Colonic mucosa (tissue), 4 donors: Measurements from ENCODE around the gene ADGRL3. TPM values are rescaled to one million over a fixed set of nuclear protein-coding genes. Genes with fewer than 3 reads are reported as not detected.
"Not testable (repeated sequence)": the region's sequence is repeated elsewhere in the genome, so short reads cannot be mapped to it uniquely, and the experiment has no call there.

ENCODE experiments used
- DNase-seq: peaks from one replicate; pipeline ENCODE4 v3.0.0-alpha.2; 2020
- H3K27ac ChIP-seq: fragments of 200-600 bp; one replicate; pipeline ENCODE4 v1.8.0; 2021
- H3K27me3 ChIP-seq: fragments of 200-600 bp; one replicate; pipeline ENCODE4 v1.8.0; 2021
- H3K36me3 ChIP-seq: fragments of 200-600 bp; one replicate; pipeline ENCODE4 v1.8.0; 2021
- H3K4me1 ChIP-seq: fragments of 200-600 bp; one replicate; pipeline ENCODE4 v1.8.0; 2021; ENCODE audit warnings: mild to moderate bottlenecking
- H3K4me3 ChIP-seq: fragments of 200-600 bp; one replicate; pipeline ENCODE4 v1.8.0; 2021
- H3K9ac ChIP-seq, 2 donors: one replicate each; pipeline ENCODE4 v1.7.0; 2013; ENCODE audit warnings: control low read depth in 2 of 2, low read depth in 2 of 2, low read length in 2 of 2
- H3K9me3 ChIP-seq: fragments of 200-600 bp; one replicate; pipeline ENCODE4 v1.8.0; 2021
- intact Hi-C: fragments of 100-400 bp; cut with DNase I; formaldehyde crosslinking; loops from one replicate; pipeline ENCODE4 v1.14.1; 2022
- total RNA-seq, 2 donors: library from RNA; stranded (reverse); fragmentation: NEBNext Ultra II Directional in 1 of 2; extraction: Animal tissue kit (Norgen Biotek cat#: 25700) in 1 of 2; gene quantifications; one replicate each; pipeline ENCODE4 v1.2.1, GENCODE V29; 2021
- TF ChIP-seq, protein P1 (sequence below): fragments of 200-600 bp; IDR thresholded peaks from one replicate; pipeline ENCODE4 v1.8.0; 2022; ENCODE audit warnings: antibody characterized with exemption, mild to moderate bottlenecking
- donor health status: healthy.
- donor health status: DM: no; HTN: no; CAD: no.
- donor health status: DM: no; HTN: no; CAD: no.

The ADGRL3 gene
- total RNA-seq, 2 donors from 2014 or later, result 4.1 to 4.4 TPM

DNA sequence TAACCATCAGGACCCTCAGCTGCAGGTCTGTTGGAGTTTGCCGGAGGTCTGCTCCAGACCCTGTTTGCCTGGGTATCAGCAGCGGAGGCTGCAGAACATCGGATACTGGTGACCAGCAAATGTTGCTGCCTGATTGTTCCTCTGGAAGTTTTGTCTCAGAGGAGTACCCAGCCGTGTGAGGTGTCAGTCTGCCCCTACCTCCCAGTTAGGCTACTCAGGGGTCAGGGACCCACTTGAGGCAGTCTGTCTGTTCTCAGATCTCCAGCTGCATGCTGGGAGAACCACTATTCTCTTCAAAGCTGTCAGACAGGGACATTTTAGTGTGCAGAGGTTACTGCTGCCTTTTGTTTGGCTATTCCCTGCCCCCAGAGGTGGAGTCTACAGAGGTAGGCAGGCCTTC lies 559.8 kb downstream of the ADGRL3 start:
- H3K27ac ChIP-seq, H3K36me3 ChIP-seq, intact Hi-C loops, H3K9ac ChIP-seq, H3K9me3 ChIP-seq, H3K4me1 ChIP-seq, H3K4me3 ChIP-seq, DNase-seq, H3K27me3 ChIP-seq: not testable (repeated sequence)

DNA sequence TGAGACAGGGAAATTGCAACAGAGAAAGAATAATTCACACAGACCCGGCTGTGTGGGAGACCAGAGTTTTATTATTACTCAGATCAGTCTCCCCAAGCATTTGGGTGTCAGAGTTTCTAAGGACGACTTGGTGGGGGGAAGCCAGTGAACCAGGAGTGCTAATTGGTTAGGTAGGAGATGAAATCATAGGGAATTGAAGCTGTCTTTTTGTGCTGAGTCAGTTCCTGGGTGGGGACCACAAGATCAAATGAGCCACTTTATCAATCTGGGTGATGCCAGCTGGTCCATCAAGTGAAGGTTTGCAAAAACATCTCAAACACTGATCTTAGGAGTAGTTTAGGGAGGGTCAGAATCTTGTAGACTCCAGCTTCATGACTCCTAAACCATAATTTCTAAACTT lies 560.7 kb downstream of the ADGRL3 start:
- intact Hi-C loops, result no loop called here
- H3K9ac ChIP-seq, result no peak overlapping the region
- DNase-seq, result no peak
- TF ChIP-seq, protein P1, sequence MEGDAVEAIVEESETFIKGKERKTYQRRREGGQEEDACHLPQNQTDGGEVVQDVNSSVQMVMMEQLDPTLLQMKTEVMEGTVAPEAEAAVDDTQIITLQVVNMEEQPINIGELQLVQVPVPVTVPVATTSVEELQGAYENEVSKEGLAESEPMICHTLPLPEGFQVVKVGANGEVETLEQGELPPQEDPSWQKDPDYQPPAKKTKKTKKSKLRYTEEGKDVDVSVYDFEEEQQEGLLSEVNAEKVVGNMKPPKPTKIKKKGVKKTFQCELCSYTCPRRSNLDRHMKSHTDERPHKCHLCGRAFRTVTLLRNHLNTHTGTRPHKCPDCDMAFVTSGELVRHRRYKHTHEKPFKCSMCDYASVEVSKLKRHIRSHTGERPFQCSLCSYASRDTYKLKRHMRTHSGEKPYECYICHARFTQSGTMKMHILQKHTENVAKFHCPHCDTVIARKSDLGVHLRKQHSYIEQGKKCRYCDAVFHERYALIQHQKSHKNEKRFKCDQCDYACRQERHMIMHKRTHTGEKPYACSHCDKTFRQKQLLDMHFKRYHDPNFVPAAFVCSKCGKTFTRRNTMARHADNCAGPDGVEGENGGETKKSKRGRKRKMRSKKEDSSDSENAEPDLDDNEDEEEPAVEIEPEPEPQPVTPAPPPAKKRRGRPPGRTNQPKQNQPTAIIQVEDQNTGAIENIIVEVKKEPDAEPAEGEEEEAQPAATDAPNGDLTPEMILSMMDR, result no peak
- no peaks in the 10 kb centered on the region for H3K36me3 ChIP-seq
- no peaks in the 10 kb centered on the region for H3K27me3 ChIP-seq
- H3K4me1 ChIP-seq, result no peaks in the 10 kb centered on the region
- no peak overlapping the region for H3K27ac ChIP-seq
- no peak overlapping the region for H3K4me3 ChIP-seq
- H3K9me3 ChIP-seq, result no peaks in the 10 kb centered on the region

DNA sequence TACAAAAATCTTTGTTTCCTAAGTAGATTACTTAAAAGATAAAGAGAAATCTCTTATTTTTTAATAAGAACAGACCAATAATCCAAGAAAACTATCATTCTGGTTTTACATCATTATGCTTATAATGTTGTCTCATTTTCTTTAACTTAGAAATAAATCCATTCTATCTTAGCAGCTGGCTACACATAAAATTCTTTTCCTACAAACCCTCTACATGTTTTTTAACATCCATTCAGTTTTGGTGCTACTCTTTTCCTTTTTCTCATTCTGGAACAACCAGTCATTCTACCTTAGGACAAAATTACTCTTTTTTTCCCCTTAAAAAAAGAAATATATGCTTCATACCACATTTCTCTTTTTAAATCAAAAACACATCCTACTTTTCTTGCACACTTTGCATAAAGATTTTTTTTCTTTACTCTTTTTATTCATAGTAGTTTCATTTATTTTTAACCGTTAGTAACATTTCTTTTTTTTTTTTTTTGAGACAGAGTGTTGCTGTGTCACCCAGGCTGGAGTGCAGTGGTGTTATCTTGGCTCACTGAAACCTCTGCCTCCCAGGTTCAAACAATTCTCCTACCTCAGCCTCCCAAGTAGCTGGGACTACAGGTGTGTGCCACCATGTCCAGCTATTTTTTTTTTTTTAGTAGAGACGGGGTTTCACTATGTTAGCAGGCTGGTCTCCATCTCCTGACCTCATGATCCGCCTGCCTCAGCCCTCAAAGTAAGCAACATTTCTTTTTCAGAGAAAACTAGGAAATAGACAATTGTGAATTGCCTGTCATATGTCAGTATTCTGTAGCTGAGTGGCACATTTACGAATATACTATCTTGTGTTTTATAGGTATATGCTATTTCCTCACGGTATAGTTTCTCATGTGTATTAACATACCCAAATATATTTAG lies 562.8 kb downstream of the ADGRL3 start:
- Histone ChIP-seq H3K9ac (no peak overlapping the region), H3K4me3 (no peak overlapping the region), H3K4me1 (no peaks in the 10 kb centered on the region), H3K36me3 (no peaks in the 10 kb centered on the region), H3K9me3 (no peaks in the 10 kb centered on the region), H3K27ac (no peak overlapping the region), H3K27me3 (no peaks in the 10 kb centered on the region)
- intact Hi-C loops, result no loop called here
- TF ChIP-seq, protein P1, result no peak
- no peak for DNase-seq

DNA sequence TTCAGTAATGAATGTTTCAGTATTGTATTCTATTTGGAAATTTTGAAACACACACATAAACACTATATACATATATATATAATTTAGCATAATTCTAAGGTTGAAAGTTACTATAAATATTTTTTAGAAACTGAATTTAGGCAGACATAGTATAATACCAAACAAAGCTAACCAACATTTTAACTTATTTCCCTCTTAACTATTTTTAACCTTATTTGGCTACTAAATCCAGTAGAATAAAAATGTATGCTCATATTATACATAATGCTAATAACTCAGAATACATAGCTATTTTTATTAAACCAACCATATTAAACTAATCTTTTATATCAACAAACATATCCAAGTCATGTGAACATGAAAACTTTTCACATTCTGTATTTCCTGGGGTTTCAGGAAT lies 563.6 kb downstream of the ADGRL3 start:
- no peak for DNase-seq
- Histone ChIP-seq H3K27me3 (no peaks in the 10 kb centered on the region), H3K36me3 (no peaks in the 10 kb centered on the region), H3K9me3 (no peaks in the 10 kb centered on the region), H3K27ac (no peak overlapping the region), H3K9ac (no peak overlapping the region), H3K4me3 (no peak overlapping the region), H3K4me1 (no peaks in the 10 kb centered on the region)
- TF ChIP-seq, protein P1, result no peak
- intact Hi-C loops, result no loop called here

DNA sequence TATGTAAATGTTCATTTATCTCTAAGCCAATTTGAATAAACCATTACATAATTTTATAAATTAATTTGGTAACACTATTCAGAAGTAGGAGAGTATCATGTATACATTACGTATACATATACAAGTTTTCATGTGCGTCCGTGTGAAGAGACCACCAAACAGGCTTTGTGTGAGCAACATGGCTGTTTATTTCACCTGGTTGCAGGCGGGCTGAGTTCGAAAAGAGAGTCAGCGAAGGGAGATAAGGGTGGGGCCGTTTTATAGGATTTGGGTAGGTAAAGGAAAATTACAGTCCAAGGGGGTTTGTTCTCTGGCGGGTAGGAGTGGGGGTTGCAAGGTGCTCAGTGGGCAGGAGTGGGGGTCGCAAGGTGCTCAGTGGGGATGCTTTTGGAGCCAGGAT lies 564.0 kb downstream of the ADGRL3 start:
- DNase-seq, H3K4me1 ChIP-seq, H3K27me3 ChIP-seq, H3K4me3 ChIP-seq, H3K27ac ChIP-seq, H3K9ac ChIP-seq, H3K9me3 ChIP-seq, intact Hi-C loops, H3K36me3 ChIP-seq: not testable (repeated sequence)

DNA sequence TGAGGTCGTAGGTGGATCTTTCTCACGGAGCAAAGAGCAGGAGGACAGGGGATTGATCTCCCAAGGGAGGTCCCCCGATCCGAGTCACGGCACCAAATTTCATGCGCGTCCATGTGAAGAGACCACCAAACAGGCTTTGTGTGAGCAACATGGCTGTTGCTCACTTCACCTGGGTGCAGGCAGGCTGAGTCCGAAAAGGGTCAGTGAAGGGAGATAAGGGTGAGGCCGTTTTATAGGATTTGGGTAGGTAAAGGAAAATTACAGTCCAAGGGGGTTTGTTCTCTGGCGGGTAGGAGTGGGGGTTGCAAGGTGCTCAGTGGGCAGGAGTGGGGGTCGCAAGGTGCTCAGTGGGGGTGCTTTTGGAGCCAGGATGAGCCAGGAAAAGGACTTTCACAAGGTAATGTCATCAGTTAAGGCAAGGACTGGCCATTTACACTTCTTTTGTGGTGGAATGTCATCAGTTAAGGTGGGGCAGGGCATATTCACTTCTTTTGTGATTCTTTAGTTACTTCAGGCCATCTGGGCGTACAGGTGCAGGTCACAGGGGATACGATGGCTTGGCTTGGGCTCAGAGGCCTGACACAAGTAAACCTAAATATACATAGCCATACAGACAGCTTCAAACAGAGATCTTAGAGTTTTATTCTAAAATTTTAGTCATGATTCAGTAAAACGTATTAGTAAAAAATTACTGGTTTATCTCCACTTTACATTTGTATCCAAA lies 569.5 kb downstream of the ADGRL3 start:
- H3K9me3 ChIP-seq, intact Hi-C loops, H3K9ac ChIP-seq, H3K36me3 ChIP-seq, H3K4me3 ChIP-seq, DNase-seq, H3K27ac ChIP-seq, H3K4me1 ChIP-seq, H3K27me3 ChIP-seq: not testable (repeated sequence)

DNA sequence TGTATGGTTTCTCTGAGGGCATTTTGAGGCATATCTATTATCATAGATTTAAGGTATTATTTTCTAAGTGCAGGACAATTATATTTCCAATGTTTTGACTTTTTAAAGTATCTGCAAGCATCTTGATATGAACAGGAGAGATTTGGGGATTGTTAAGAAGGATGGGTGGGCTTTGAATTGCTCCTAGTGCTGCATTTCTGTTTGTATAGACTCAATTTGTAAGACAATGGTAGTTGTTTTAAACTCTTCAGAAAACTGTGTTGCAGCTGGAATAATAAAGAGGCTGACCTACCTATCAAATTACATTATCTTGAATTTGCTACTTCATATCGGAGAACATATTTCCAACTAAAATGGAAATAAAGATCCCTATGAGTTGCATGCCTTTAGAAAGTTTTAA lies 570.3 kb downstream of the ADGRL3 start:
- DNase-seq, result no peak
- intact Hi-C loops, result no loop called here
- Histone ChIP-seq H3K27ac (no peak overlapping the region), H3K4me3 (no peak overlapping the region), H3K27me3 (no peaks in the 10 kb centered on the region), H3K9me3 (no peaks in the 10 kb centered on the region), H3K4me1 (no peaks in the 10 kb centered on the region), H3K36me3 (no peaks in the 10 kb centered on the region), H3K9ac (no peak overlapping the region)
- TF ChIP-seq, protein P1, result no peak
